HepG2 (cell line): ENCODE measurements around the gene RAC2. TPM values are rescaled to one million over a fixed set of nuclear protein-coding genes. Genes with fewer than 3 reads are reported as not detected.
A peak's percentile ranks its signal among the peaks of the same experiment; 100 is the strongest.

Experiments used
- CEBPG ChIP-seq: IDR thresholded peaks from 2 replicates; pipeline ENCODE4 v1.6.1; 2016
- HNF4G ChIP-seq, 2 experiments: sonication (generic) in 1 of 2; formaldehyde crosslinking in 1 of 2; IDR thresholded peaks; 2 replicates each; pipeline versions ENCODE4 v1.4.0 to v1.6.1; 2011 to 2020; ENCODE audit warnings: borderline replicate concordance in 2 of 2, low read depth in 2 of 2, mild to moderate bottlenecking in 2 of 2, low read length in 1 of 2, missing genetic modification reagents in 1 of 2, moderate library complexity in 1 of 2
- JUNB ChIP-seq: sonication (generic); formaldehyde crosslinking; IDR thresholded peaks from 2 replicates; pipeline ENCODE4 v1.8.0; 2022; ENCODE audit warnings: missing genetic modification reagents, mild to moderate bottlenecking, borderline replicate concordance
- KIAA2018 ChIP-seq: sonication (generic); formaldehyde crosslinking; IDR thresholded peaks from 2 replicates; pipeline ENCODE4 v1.5.0; 2020; ENCODE audit warnings: mild to moderate bottlenecking, missing genetic modification reagents, borderline replicate concordance
- LCORL ChIP-seq, 2 experiments: fragments of 450-650 bp in 1 of 2; sonication (generic) in 1 of 2; formaldehyde crosslinking in 1 of 2; IDR thresholded peaks; 2 replicates each; pipeline versions ENCODE4 v1.5.0 to v1.6.1; 2017 to 2020; ENCODE audit warnings: antibody characterized with exemption in 1 of 2, missing genetic modification reagents in 1 of 2
- MAFK ChIP-seq, 2 experiments: IDR thresholded peaks in 1 of 2; conservative IDR thresholded peaks in 1 of 2; 2 replicates each; pipeline ENCODE4 v1.6.1; 2011; ENCODE audit warnings: improper control_type of control experiment in 2 of 2, low read length in 2 of 2
- NFE2 ChIP-seq: sonication (generic); formaldehyde crosslinking; IDR thresholded peaks from 2 replicates; pipeline ENCODE4 v1.4.0; 2020; ENCODE audit warnings: missing genetic modification reagents
- SYNCRIP ChIP-seq: fragments of 200-400 bp; formaldehyde crosslinking; IDR thresholded peaks from 2 replicates; pipeline ENCODE4 v1.6.1; 2018; ENCODE audit warnings: mild to moderate bottlenecking, low read depth, low read length; ENCODE audit not compliant: insufficient read depth
- TFDP2 ChIP-seq: sonication (generic); formaldehyde crosslinking; IDR thresholded peaks from 2 replicates; pipeline ENCODE4 v1.4.0; 2020; ENCODE audit warnings: missing genetic modification reagents
- ZBTB2 ChIP-seq: sonication (generic); formaldehyde crosslinking; IDR thresholded peaks from 2 replicates; pipeline ENCODE4 v1.8.0; 2022; ENCODE audit warnings: low read depth, missing genetic modification reagents
- ZMAT5 ChIP-seq: sonication (generic); formaldehyde crosslinking; IDR thresholded peaks from 2 replicates; pipeline ENCODE4 v1.5.0; 2020; ENCODE audit warnings: mild to moderate bottlenecking, low read depth, missing genetic modification reagents, borderline replicate concordance
- ZNF18 ChIP-seq: sonication (generic); formaldehyde crosslinking; IDR thresholded peaks from 2 replicates; pipeline ENCODE4 v1.8.0; 2022; ENCODE audit warnings: mild to moderate bottlenecking, missing genetic modification reagents; ENCODE audit not compliant: insufficient replicate concordance
- ZNF614 ChIP-seq: IDR thresholded peaks from 2 replicates; pipeline ENCODE4 v1.6.1; 2018; ENCODE audit warnings: missing biosample characterization, missing genetic modification reagents, inconsistent platforms, borderline replicate concordance
- ZNF782 ChIP-seq: sonication (generic); formaldehyde crosslinking; IDR thresholded peaks from 2 replicates; pipeline ENCODE4 v1.4.0; 2020; ENCODE audit warnings: missing genetic modification reagents, mild to moderate bottlenecking, borderline replicate concordance
- polyA plus RNA-seq, 8 experiments: library from polyadenylated mRNA; depleted of rRNA in 3 of 8; stranded (reverse) in 7 of 8; unstranded in 1 of 8; fragments of >200 nt; fragmentation: Illumina TruSeq in 4 of 8; extraction: Trizol in 4 of 8; gene quantifications; 2 replicates each; pipeline versions ENCODE4 v1.2.1 to v1.2.3, GENCODE V29; 2011 to 2016; ENCODE audit warnings: low read depth in 4 of 8, missing spikeins in 1 of 8, mixed read lengths in 1 of 8; ENCODE audit not compliant: insufficient read depth in 1 of 8
- total RNA-seq, 5 experiments: library from RNA; depleted of rRNA; stranded (reverse); fragments of >200 nt; fragmentation: Illumina TruSeq; extraction: Trizol; gene quantifications; 2 replicates each; pipeline ENCODE4 v1.2.3, GENCODE V29; 2016; ENCODE audit warnings: low read depth in 1 of 5

Gene RAC2
- total and polyA plus RNA-seq, 2 of the 13 experiments (the other 11 are each of a cell fraction or from before 2014, with no cell fraction given) = 0.73 TPM; not detected in 1

GRCh38 chr22:37197451-37198257 lies 46.4 kb downstream of the RAC2 start (continued):
- TF ChIP-seq HNF4G (IDR thresholded peaks at IDR 0.05; ENCODE audit: borderline replicate concordance, low read depth, low read length) (no peak), HNF4G (CRISPR knock-in tag; IDR thresholded peaks at IDR 0.05; ENCODE audit: borderline replicate concordance, low read depth) (no peak; the same call in 1 of the 2 replicates), JUNB (CRISPR knock-in tag) (no peak), ZNF18 (CRISPR knock-in tag) (peak; percentile 15), ZMAT5 (CRISPR knock-in tag) (no peak), SYNCRIP (no peak), NFE2 (CRISPR knock-in tag) (no peak), ZBTB2 (CRISPR knock-in tag) (no peak), ZNF614 (no peak), TFDP2 (CRISPR knock-in tag) (no peak), LCORL (IDR thresholded peaks at IDR 0.05) (no peak), LCORL (CRISPR knock-in tag; IDR thresholded peaks at IDR 0.05) (no peak), ZNF782 (CRISPR knock-in tag) (no peak), CEBPG (CRISPR knock-in tag) (no peak), MAFK (conservative IDR thresholded peaks at IDR 0.05 in 1 of 2, IDR thresholded peaks at IDR 0.05 in 1 of 2; ENCODE audit: low read length in 2 of 2) (peak; percentile 8 to 36; a peak in 2 of 4 replicates), KIAA2018 (CRISPR knock-in tag) (no peak)
